GM21423 (cell line): Measurements from ENCODE around the gene SYAP1.
"Not testable (repeated sequence)": the region's sequence is repeated elsewhere in the genome, so short reads cannot be mapped to it uniquely, and the experiment has no call there.

Experiments
- ATAC-seq: cut with Tn5 transposase; IDR thresholded peaks from one replicate; pipeline ENCODE4 v1.9.1; 2021; ENCODE audit warnings: mild to moderate bottlenecking, moderate library complexity; ENCODE audit not compliant: unreplicated experiment

SYAP1 gene

GRCh38 chrX:16719334-16720084 lies at the start of gene SYAP1:
SYAP1 (plus strand) TSS chrX:16719612; CDS start chrX:16719725, 113 bp downstream.
- ATAC-seq: peak; percentile 98

- ATAC-seq: no peak
Measured at GRCh38 chrX:16671005-16671404, 48.4 kb upstream of the SYAP1 start.

GRCh38 chrX:16678689-16679088 lies 40.7 kb upstream of the SYAP1 start:
- no peak for ATAC-seq

- ATAC-seq: no peak
Measured at GRCh38 chrX:16683007-16683664, 36.3 kb upstream of the SYAP1 start.

- no peak for ATAC-seq
Measured at GRCh38 chrX:16687514-16687913, 31.9 kb upstream of the SYAP1 start.

GRCh38 chrX:16695079-16695676 lies 24.2 kb upstream of the SYAP1 start:
- no peak for ATAC-seq

- no peak for ATAC-seq
Measured at GRCh38 chrX:16696956-16697355, 22.5 kb upstream of the SYAP1 start.

- no peak for ATAC-seq
Measured at GRCh38 chrX:16699389-16699788, 20.0 kb upstream of the SYAP1 start.

- ATAC-seq: no peak
Measured at GRCh38 chrX:16700734-16701133, 18.7 kb upstream of the SYAP1 start.

GRCh38 chrX:16702700-16703599 lies 16.5 kb upstream of the SYAP1 start:
- ATAC-seq: no peak

- no peak for ATAC-seq
Measured at GRCh38 chrX:16705370-16705769, 14.0 kb upstream of the SYAP1 start.

- no peak for ATAC-seq
Measured at GRCh38 chrX:16708016-16708415, 11.4 kb upstream of the SYAP1 start.

GRCh38 chrX:16711219-16711811 lies 8.1 kb upstream of the SYAP1 start:
- ATAC-seq: no peak

- ATAC-seq: peak; percentile 37
Measured at GRCh38 chrX:16711893-16712547, 7.4 kb upstream of the SYAP1 start.

- peak; percentile 85 for ATAC-seq
Measured at GRCh38 chrX:16712548-16713155, 6.8 kb upstream of the SYAP1 start, which contains the start of gene CTPS2. CTPS2 (minus strand) TSS chrX:16712669; CDS start chrX:16702902, 9,767 bp downstream.

GRCh38 chrX:16714504-16714903 lies 4.9 kb upstream of the SYAP1 start:
- ATAC-seq: no peak

- not testable (repeated sequence) for ATAC-seq
Measured at GRCh38 chrX:16715638-16716037, 3.8 kb upstream of the SYAP1 start.

GRCh38 chrX:16716451-16716850 lies 3.0 kb upstream of the SYAP1 start:
- not testable (repeated sequence) for ATAC-seq

- ATAC-seq: peak; percentile 30
Measured at GRCh38 chrX:16718824-16719333, 533 bp upstream of the SYAP1 start.
